DMS114 treated with DMSO at 0.1 percent for 48 hours (cell line): ENCODE data around the gene TPO.
"Not testable (repeated sequence)": the region's sequence is repeated elsewhere in the genome, so short reads cannot be mapped to it uniquely, and the experiment has no call there.

Experiments used
- DNase-seq: peaks from one replicate; lab custom pipeline; 2025; ENCODE audit not compliant: unreplicated experiment; lab: John Stamatoyannopoulos, UW

Gene TPO

GRCh38 chr2:1482253-1482675, 69.0 kb downstream of the TPO start:
- DNase-seq: no peak

- no peak for DNase-seq
These were observed 69.7 kb downstream of the TPO start for GRCh38 chr2:1482981-1483380.

GRCh38 chr2:1483551-1483950, 70.3 kb downstream of the TPO start:
- no peak for DNase-seq

- DNase-seq: no peak
These were observed 71.0 kb downstream of the TPO start for GRCh38 chr2:1484131-1484884.

GRCh38 chr2:1486670-1487069, 73.4 kb downstream of the TPO start:
- DNase-seq: no peak

GRCh38 chr2:1487758-1488157, 74.5 kb downstream of the TPO start:
- no peak for DNase-seq

GRCh38 chr2:1488181-1488671, 75.0 kb downstream of the TPO start:
- DNase-seq: no peak

GRCh38 chr2:1488851-1489250, 75.6 kb downstream of the TPO start:
- no peak for DNase-seq

GRCh38 chr2:1489486-1489885, 76.2 kb downstream of the TPO start:
- no peak for DNase-seq

- not testable (repeated sequence) for DNase-seq
These were observed 77.1 kb downstream of the TPO start for GRCh38 chr2:1490381-1490780.

- no peak for DNase-seq
These were observed 78.5 kb downstream of the TPO start for GRCh38 chr2:1491751-1492150.

GRCh38 chr2:1492231-1492630, 79.0 kb downstream of the TPO start:
- not testable (repeated sequence) for DNase-seq

- DNase-seq: no peak
These were observed 79.6 kb downstream of the TPO start for GRCh38 chr2:1492711-1493430.

GRCh38 chr2:1493431-1494126, 80.3 kb downstream of the TPO start:
- no peak for DNase-seq

- no peak for DNase-seq
These were observed 81.0 kb downstream of the TPO start for GRCh38 chr2:1494257-1494656.

GRCh38 chr2:1494906-1495305, 81.6 kb downstream of the TPO start:
- DNase-seq: no peak

GRCh38 chr2:1495676-1496358, 82.6 kb downstream of the TPO start:
- no peak for DNase-seq

GRCh38 chr2:1496359-1496821, 83.1 kb downstream of the TPO start:
- DNase-seq: no peak

- DNase-seq: no peak
These were observed 83.9 kb downstream of the TPO start for GRCh38 chr2:1497122-1497611.

- no peak for DNase-seq
These were observed 84.9 kb downstream of the TPO start for GRCh38 chr2:1498176-1498575.
